Measurements from ENCODE around the gene SPACA9.

SPACA9 gene

DNA sequence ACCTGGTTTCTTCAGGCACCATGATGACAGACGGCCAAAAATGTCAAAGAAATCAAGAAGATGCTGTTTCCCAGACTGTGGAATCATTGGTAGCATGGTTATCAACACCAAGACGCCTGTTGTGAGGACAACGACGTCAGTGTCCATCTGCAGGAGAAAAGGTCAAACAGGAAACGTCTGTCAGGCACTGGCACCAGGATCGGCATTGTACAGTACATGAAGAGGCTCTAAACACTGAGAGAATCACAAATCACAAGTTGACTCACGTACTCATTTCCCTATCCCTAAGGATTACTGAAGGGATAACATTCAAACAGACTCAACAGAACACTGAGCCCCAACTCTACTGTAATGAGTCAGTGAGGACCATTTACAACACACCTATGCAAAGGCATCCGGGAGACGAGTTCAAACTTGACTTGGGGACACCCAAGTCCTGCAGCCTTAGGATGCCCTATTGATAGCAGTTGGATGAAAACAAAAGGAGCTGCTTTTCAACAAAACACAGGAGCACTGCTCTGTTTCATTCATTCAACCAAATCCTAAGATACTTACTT is 44.7 kb downstream of the SPACA9 start:
- H3K4me1 ChIP-seq (ENCODE audit: insufficient read depth, low read length): no peaks in the 10 kb centered on the region
- no peaks in the 10 kb centered on the region for H3K9me3 ChIP-seq (ENCODE audit: control insufficient read depth, insufficient read depth, low read length)
- H3K36me3 ChIP-seq (ENCODE audit: insufficient read depth, low read length): peaks cover 30% of the 10 kb centered on the region
- H3K9ac ChIP-seq (ENCODE audit: low read depth, low read length): no peak overlapping the region

DNA sequence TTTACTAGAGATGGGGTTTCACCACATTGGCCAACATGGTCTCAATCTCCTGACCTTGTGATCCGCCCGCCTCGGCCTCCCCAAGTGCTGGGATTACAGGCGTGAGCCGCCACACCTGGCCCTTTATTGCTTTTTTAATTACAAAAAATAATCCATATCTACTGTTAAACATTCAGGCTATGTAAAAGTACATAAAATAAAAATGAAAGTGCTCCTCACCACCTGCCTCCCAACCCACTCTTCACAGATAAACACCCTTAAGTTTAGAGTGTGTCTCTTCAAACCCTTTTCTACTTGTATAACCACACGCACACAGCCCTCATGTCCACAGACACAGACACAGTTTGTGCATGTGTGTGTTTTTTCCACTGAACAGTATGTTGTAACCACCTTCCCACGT is 49.0 kb downstream of the SPACA9 start:
- H3K36me3 ChIP-seq (ENCODE audit: insufficient read depth, low read length): peaks cover 14% of the 10 kb centered on the region
- no peaks in the 10 kb centered on the region for H3K4me1 ChIP-seq (ENCODE audit: insufficient read depth, low read length)
- H3K9ac ChIP-seq (ENCODE audit: low read depth, low read length): no peak overlapping the region
- H3K9me3 ChIP-seq (ENCODE audit: control insufficient read depth, insufficient read depth, low read length): no peaks in the 10 kb centered on the region

DNA sequence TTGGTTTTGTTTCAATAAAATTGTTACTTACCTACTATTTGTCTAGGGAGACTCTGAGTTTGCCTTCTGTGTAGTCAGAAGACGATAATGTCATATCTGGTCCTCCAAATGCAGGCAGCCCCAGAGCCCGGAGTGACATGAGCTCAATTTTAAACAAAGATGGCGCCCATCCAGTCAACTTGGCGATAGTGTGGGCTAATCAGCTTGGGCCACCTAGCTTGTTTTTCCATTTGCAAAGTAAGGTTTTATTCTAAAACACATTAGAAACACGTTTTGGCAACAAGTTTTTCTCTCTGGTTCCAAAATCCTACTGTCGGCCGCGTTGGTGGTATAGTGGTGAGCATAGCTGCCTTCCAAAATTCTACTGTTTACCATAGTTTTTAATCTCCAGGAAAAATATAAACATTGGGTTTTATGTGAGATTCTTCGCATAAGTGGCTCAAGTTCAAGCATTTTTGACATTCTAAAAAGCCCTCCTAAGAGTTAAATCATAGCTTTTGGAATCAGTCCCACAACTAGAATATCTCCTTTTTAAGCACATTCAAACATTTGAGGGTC is 52.6 kb downstream of the SPACA9 start:
- H3K36me3 ChIP-seq (ENCODE audit: insufficient read depth, low read length): 0 out of 2 replicates have a peak, but pooled peaks cover 1% of the 10 kb centered on the region
- H3K9me3 ChIP-seq (ENCODE audit: control insufficient read depth, insufficient read depth, low read length): no peaks in the 10 kb centered on the region
- H3K9ac ChIP-seq (ENCODE audit: low read depth, low read length): no peak overlapping the region
- H3K4me1 ChIP-seq (ENCODE audit: insufficient read depth, low read length): no peaks in the 10 kb centered on the region

DNA sequence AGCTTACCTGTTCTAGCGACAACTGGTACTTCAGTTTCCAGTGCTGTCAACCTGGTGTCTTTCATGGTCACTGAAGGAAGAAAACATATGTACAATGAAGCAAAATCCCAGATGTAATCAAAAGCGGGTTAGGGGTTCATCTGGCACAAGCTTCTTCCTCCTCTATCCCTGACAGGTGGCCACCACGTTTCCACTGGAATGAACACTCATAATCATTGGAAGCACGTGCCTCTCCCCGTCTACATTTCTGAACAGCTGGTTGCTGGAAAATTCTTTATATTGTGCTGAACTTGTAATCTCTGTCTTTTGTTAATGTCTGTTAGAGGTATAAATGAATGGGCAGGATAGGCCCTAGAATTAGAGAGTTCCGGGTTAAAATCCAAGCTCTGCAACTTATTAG is 56.3 kb downstream of the SPACA9 start:
- Histone ChIP-seq H3K9me3 (ENCODE audit: control insufficient read depth, insufficient read depth, low read length) (no peaks in the 10 kb centered on the region), H3K9ac (ENCODE audit: low read depth, low read length) (no peak overlapping the region), H3K36me3 (ENCODE audit: insufficient read depth, low read length) (no peaks in the 10 kb centered on the region), H3K4me1 (ENCODE audit: insufficient read depth, low read length) (peaks cover 5% of the 10 kb centered on the region; the same call in 1 of the 2 replicates)

DNA sequence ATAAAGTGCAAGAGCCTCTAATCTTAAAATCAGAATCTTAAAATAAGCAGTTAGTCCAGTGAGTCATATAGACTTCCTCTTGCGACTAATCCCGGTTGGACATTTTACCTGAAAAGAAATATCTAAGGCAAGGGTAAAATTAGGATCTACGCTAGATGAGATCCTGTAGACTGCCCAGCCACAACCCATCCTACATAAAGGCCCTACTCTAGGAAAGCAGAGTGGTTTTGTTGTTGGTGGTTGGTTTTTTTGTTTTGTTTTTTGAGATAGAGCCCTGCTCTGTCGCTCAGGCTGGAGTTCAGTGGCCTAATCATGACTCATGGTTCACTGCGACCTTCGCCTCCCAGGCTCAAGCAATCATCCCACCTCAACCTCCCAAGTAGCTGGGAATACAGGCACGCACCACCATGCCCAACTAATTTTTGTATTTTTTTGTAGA is 58.8 kb downstream of the SPACA9 start:
- Histone ChIP-seq H3K9ac (ENCODE audit: low read depth, low read length) (no peak overlapping the region), H3K36me3 (ENCODE audit: insufficient read depth, low read length) (no peaks in the 10 kb centered on the region), H3K4me1 (ENCODE audit: insufficient read depth, low read length) (peaks cover 5% of the 10 kb centered on the region; the same call in 1 of the 2 replicates), H3K9me3 (ENCODE audit: control insufficient read depth, insufficient read depth, low read length) (no peaks in the 10 kb centered on the region)

DNA sequence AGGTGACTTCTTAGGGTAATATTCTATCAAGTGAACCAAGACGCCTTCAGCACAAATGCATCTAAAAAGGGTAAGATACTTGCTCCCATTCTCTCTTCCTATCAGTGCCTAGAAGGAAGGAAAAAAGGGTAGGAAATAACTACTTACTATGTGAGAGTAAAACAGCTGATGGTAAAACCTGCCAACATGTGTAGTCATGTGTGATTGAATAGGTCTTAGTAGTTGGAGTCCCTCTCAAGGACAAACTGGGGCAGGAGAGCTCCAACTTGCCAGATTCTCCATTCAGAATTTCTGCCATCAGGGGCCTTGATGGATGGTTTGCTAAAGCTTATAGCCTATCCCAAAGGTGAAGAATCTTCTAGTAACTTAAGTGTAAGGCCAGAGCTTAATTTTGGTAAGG is 60.5 kb downstream of the SPACA9 start:
- Histone ChIP-seq H3K36me3 (ENCODE audit: insufficient read depth, low read length) (no peaks in the 10 kb centered on the region), H3K9me3 (ENCODE audit: control insufficient read depth, insufficient read depth, low read length) (no peaks in the 10 kb centered on the region), H3K4me1 (ENCODE audit: insufficient read depth, low read length) (peaks cover 5% of the 10 kb centered on the region; the same call in 1 of the 2 replicates), H3K9ac (ENCODE audit: low read depth, low read length) (no peak overlapping the region)

All from ES-I3 (cell line).